ENCODE results near the gene LDB1. TPM values are rescaled to one million over a fixed set of nuclear protein-coding genes. Genes with fewer than 3 reads are reported as not detected.

The LDB1 gene
- total RNA-seq, 2 donors from 2014 or later, result 104 to 112 TPM

DNA sequence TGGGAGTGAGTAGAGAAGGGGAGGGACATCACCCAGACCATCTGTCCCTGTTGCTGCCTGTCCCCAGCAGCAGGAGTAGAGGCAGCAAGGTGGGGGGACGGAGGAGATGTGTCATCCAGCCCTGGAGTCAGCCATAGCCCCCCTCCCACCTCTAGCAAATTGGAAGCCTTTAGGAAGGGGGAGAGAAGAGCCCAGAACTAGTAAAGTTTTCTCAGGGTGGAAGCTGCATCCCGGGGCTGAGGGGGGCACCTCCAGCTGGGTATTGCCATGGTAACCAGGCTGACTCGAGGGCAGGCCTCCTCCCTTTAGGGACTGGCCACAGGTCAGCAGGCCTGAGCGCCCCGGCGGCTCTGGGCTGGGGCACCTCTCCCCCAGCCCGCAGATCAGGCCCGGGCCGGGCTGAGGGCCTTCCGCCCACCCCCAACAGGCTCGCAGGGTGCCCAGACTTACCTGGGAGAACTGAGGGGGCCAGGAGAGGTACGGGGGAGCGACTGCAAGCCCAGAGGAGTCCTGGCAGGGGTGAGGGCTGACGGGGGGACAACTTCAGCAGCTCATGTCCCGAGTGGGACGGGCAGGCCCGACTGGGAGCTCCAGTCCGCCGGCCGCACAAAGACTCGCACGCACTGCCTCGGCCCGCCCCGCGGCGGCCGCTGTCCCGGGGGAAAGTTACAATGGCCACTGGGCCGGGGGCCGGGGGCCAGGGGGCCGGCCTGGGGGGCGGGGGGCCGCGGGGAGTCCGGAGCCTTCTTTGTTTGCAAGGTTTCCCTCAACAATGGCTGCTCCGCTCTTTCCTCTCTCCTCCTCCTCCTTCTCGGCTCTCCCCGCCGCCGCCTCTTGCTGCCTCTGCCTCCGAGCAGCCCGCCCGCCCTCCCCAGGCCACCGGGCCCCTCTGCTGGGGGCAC, 6.0 kb downstream of the LDB1 start:
- DNase-seq (no peak), ATAC-seq (peak; percentile 17)
- Mint-ChIP-seq H3K36me3 (ENCODE audit: low read depth) (peaks cover 2% of the 10 kb centered on the region), H3K27me3 (no peaks in the 10 kb centered on the region), H3K4me1 (peaks cover 61% of the 10 kb centered on the region), H3K4me3 (peak overlapping the region; percentile 94), H3K27ac (peak overlapping the region; percentile 95)
- no peaks in the 10 kb centered on the region for H3K9me3 ChIP-seq (ENCODE audit: control insufficient read depth, low read length, poor library complexity, severe bottlenecking)

- Mint-ChIP-seq H3K36me3 (ENCODE audit: low read depth) (peaks cover 2% of the 10 kb centered on the region), H3K4me1 (peaks cover 57% of the 10 kb centered on the region)
Measured at GRCh38 chr10:102113261-102113955, 6.8 kb downstream of the LDB1 start.

DNA sequence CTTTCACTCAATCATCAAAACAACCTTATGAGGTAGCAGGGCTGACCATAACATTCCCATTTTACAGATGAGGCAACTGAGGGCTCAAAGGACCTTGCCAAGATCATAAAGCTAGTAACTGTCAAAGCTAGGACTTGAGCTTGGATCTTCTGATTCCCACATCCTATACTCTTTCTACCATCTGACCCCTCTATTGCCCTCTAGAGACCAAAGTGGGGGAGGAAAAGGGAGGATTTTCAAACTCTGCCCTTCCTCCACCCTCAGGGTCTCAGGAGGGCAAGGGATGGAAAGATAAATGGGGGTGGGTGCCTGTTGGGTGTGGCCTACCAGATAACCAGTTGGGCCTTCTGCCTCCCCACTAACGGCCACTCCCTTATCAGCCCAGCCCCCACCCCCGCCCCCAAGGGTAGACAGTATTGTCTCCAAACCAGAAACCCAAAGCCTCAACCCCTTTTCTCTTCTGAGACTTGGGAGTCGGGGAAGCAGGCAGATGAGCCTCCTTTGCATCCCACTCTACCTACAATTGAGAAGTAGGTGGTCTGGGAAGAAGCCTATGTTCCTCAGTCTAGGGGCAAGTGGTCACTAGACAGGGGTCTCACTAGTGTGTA, 7.9 kb downstream of the LDB1 start:
- ATAC-seq, result no peak
- Mint-ChIP-seq H3K27me3 (no peaks in the 10 kb centered on the region), H3K36me3 (ENCODE audit: low read depth) (peaks cover 2% of the 10 kb centered on the region), H3K4me3 (no peak overlapping the region), H3K27ac (no peak overlapping the region), H3K4me1 (peaks cover 49% of the 10 kb centered on the region)
- no peak for DNase-seq
- H3K9me3 ChIP-seq (ENCODE audit: control insufficient read depth, low read length, poor library complexity, severe bottlenecking), result no peaks in the 10 kb centered on the region

More at GRCh38 chr10:102113261-102113955, 6.8 kb downstream of the LDB1 start:
- no peak for ATAC-seq
- Mint-ChIP-seq H3K27ac (peak overlapping the region; percentile 89), H3K4me3 (peak overlapping the region; percentile 94), H3K27me3 (no peaks in the 10 kb centered on the region)
- DNase-seq, result no peak
- no peaks in the 10 kb centered on the region for H3K9me3 ChIP-seq (ENCODE audit: control insufficient read depth, low read length, poor library complexity, severe bottlenecking)

GRCh38 chr10:102111276-102111675, 8.9 kb downstream of the LDB1 start:
- Mint-ChIP-seq H3K27ac (peak overlapping the region; percentile 32), H3K4me3 (no peak overlapping the region), H3K4me1 (peaks cover 40% of the 10 kb centered on the region), H3K36me3 (ENCODE audit: low read depth) (peaks cover 2% of the 10 kb centered on the region), H3K27me3 (no peaks in the 10 kb centered on the region)
- H3K9me3 ChIP-seq (ENCODE audit: control insufficient read depth, low read length, poor library complexity, severe bottlenecking), result no peaks in the 10 kb centered on the region
- ATAC-seq, result no peak
- no peak for DNase-seq

DNA sequence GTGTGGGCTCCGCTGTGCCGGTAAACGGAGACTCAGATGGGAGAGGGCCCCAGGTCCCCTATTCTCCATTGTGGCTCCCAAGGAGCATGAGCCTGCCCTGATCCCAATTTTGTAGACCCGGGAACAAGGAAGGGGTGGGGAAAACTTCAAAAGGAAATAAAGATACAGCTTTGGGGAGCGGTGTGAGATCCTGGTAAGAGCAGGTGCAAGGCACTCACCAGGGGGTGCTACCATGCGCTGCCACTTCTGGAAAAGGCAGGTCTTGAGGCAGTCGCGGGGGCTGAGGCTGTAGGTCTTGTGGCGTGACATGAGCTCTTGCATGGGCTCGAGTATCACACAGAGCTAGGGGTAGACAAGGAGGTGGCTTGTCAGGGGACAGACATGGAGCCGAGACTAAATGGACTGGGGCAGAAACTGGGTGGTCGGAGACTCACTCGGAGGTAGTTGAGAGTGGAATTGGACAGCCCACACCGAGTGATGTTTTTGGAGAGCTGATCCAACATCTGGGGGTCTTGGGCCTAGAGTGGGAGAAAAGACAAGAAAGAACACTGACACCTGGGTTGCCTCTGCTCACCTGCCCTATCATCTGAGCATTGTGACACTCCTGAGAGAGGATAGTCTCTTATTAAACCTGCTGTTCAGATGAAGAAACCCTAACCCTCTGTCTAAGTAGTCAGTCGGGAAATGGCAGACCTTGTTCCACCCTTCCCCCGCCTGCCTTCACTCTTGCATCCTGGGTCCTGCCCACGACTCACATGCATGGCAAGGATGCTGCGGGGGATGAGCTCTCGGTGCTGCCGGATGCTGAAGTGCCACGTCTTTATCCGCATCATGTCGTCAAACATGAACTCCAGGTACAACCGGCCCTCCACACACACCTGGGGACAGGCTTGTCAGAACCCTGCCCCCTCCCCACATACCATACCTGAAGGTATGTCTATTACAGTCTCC, 10.7 kb downstream of the LDB1 start:
- DNase-seq (no peak), ATAC-seq (no peak)
- Mint-ChIP-seq H3K4me1 (peaks cover 38% of the 10 kb centered on the region), H3K4me3 (no peak overlapping the region), H3K27me3 (no peaks in the 10 kb centered on the region), H3K27ac (peak overlapping the region; percentile 32), H3K36me3 (ENCODE audit: low read depth) (peaks cover 2% of the 10 kb centered on the region)
- no peaks in the 10 kb centered on the region for H3K9me3 ChIP-seq (ENCODE audit: control insufficient read depth, low read length, poor library complexity, severe bottlenecking)

GRCh38 chr10:102106998-102107397, 13.2 kb downstream of the LDB1 start:
- ATAC-seq (no peak), DNase-seq (no peak)
- Mint-ChIP-seq H3K4me1 (peaks cover 25% of the 10 kb centered on the region), H3K27ac (peak overlapping the region; percentile 45), H3K4me3 (no peak overlapping the region), H3K27me3 (no peaks in the 10 kb centered on the region), H3K36me3 (ENCODE audit: low read depth) (peaks cover 2% of the 10 kb centered on the region)
- H3K9me3 ChIP-seq (ENCODE audit: control insufficient read depth, low read length, poor library complexity, severe bottlenecking), result no peaks in the 10 kb centered on the region

DNA sequence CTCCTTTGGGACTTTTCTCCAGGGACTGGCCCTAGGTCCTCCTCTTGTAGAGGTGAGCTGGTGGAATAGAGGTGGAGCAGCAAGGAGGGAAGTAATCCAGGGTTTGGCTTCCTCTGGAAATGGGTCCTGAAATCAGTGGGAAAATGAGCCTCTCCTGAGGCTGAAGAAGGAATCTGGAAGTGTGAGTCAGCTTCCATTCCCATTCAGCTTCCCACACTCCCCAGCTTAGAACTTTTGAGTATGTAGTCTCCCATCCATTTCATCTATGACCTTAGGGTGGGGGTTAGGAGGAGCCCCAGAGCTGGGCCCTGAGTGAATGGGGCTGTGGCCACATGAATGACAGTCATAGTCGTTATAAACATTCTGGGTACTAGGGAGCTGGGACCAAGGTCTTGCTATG, 17.7 kb downstream of the LDB1 start:
- DNase-seq (no peak), ATAC-seq (no peak)
- Mint-ChIP-seq H3K36me3 (ENCODE audit: low read depth) (no peaks in the 10 kb centered on the region), H3K4me3 (no peak overlapping the region), H3K27ac (peak overlapping the region; percentile 24), H3K4me1 (peaks cover 12% of the 10 kb centered on the region), H3K27me3 (no peaks in the 10 kb centered on the region)
- no peaks in the 10 kb centered on the region for H3K9me3 ChIP-seq (ENCODE audit: control insufficient read depth, low read length, poor library complexity, severe bottlenecking)

GRCh38 chr10:102101152-102101551, 19.0 kb downstream of the LDB1 start:
- no peak for DNase-seq
- H3K9me3 ChIP-seq (ENCODE audit: control insufficient read depth, low read length, poor library complexity, severe bottlenecking), result no peaks in the 10 kb centered on the region
- Mint-ChIP-seq H3K4me3 (no peak overlapping the region), H3K27me3 (no peaks in the 10 kb centered on the region), H3K27ac (no peak overlapping the region), H3K36me3 (ENCODE audit: low read depth) (no peaks in the 10 kb centered on the region), H3K4me1 (peaks cover 11% of the 10 kb centered on the region)
- no peak for ATAC-seq

DNA sequence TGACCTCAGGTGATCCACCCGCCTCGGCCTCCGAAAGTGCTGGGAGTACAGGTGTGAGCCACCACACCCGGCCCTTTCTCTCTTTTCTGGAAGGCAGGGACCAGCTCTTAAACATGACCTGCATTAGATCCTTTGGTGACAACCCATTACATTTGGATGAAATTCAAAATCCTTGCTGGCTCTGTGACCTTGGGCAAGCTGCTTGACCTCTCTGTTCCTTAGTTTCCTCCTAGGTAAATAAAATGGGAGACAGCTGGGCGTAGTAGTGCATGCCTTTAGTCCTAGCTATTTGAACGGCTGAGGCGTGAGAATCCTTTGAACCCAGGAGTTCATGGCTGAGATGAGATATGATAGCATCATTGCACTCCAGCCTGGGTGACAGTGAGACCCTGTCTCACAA, 23.7 kb downstream of the LDB1 start:
- Mint-ChIP-seq H3K4me3 (no peak overlapping the region), H3K4me1 (no peaks in the 10 kb centered on the region), H3K36me3 (ENCODE audit: low read depth) (no peaks in the 10 kb centered on the region), H3K27me3 (no peaks in the 10 kb centered on the region), H3K27ac (no peak overlapping the region)
- H3K9me3 ChIP-seq (ENCODE audit: control insufficient read depth, low read length, poor library complexity, severe bottlenecking), result no peaks in the 10 kb centered on the region
- DNase-seq (no peak), ATAC-seq (no peak)

GRCh38 chr10:102090772-102091171, 29.4 kb downstream of the LDB1 start:
- Mint-ChIP-seq H3K36me3 (ENCODE audit: low read depth) (peaks cover 2% of the 10 kb centered on the region), H3K4me1 (peaks cover 5% of the 10 kb centered on the region), H3K27ac (peak overlapping the region; percentile 34), H3K4me3 (no peak overlapping the region), H3K27me3 (no peaks in the 10 kb centered on the region)
- no peaks in the 10 kb centered on the region for H3K9me3 ChIP-seq (ENCODE audit: control insufficient read depth, low read length, poor library complexity, severe bottlenecking)
- DNase-seq (no peak), ATAC-seq (no peak)

DNA sequence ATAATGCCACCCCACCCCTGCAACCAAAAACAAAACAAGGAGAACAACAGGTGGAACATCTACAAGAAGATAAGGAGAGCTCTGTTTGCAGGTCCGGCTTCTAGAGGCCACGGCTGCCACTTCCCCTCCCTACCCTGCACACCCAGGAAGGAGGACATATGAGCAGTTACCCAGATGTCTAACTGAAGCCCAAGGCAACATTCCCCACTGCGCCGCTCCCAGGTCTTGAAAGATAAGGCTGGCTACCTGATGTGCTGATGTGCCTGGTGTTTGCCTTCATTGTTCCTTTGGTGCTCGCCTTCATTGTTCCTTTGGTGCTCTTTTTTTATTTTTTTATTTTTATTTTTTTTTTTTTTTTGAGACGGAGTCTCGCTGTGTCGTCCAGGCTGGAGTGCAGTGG, 34.0 kb downstream of the LDB1 start:
- Mint-ChIP-seq H3K4me1 (peaks cover 5% of the 10 kb centered on the region), H3K36me3 (ENCODE audit: low read depth) (peaks cover 2% of the 10 kb centered on the region), H3K4me3 (no peak overlapping the region), H3K27ac (no peak overlapping the region), H3K27me3 (no peaks in the 10 kb centered on the region)
- ATAC-seq (no peak), DNase-seq (no peak)
- no peaks in the 10 kb centered on the region for H3K9me3 ChIP-seq (ENCODE audit: control insufficient read depth, low read length, poor library complexity, severe bottlenecking)

DNA sequence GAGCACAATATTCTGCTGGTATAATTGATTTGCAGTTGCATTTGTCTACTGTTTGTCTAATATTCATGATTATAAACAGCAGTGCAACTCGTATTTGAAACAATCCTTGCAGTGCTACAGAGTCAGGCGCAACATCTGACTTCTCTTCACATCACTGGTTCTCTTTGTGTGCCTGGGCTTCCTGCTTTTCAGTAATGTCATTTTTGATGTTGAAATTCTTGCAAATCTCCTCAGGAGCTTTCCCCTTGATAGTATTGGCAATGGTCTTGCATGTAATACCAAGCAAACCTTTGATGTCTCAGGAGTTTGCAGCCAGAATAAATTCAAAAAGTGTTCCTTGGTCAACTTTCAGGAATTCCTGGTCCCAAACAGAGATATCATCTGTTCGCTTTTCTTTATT, 34.8 kb downstream of the LDB1 start:
- ATAC-seq (no peak), DNase-seq (no peak)
- Mint-ChIP-seq H3K4me1 (peaks cover 5% of the 10 kb centered on the region), H3K27ac (no peak overlapping the region), H3K36me3 (ENCODE audit: low read depth) (peaks cover 2% of the 10 kb centered on the region), H3K4me3 (no peak overlapping the region), H3K27me3 (no peaks in the 10 kb centered on the region)
- no peaks in the 10 kb centered on the region for H3K9me3 ChIP-seq (ENCODE audit: control insufficient read depth, low read length, poor library complexity, severe bottlenecking)

All from T-helper 17 cell (primary cell).